GM10248 (cell line): ENCODE results near the gene ARMC7.

Source experiments
- CTCF ChIA-PET: fragments of 300-600 bp; sonication (Branson Sonifier 250); formaldehyde crosslinking; extraction: SDS; loops from one replicate; lab custom pipeline; 2021; ENCODE audit warnings: antibody characterized with exemption; lab: Yijun Ruan, JAX
- POLR2A ChIA-PET: fragments of 350-650 bp; sonication (Branson Sonifier 250); formaldehyde crosslinking; extraction: SDS; loops from one replicate; lab custom pipeline; 2020; ENCODE audit warnings: antibody characterized with exemption; lab: Yijun Ruan, JAX
- DNase-seq: peaks from one replicate; pipeline ENCODE4 v3.0.0; 2012; ENCODE audit errors: extremely low spot score
- CTCF ChIP-seq: IDR thresholded peaks from 2 replicates; pipeline ENCODE4 v1.5.1; 2012; ENCODE audit warnings: mild to moderate bottlenecking, low read depth; ENCODE audit errors: extremely low read depth, missing control alignments, control extremely low read depth

Gene ARMC7

GRCh38 chr17:75114552-75115314 lies 5.0 kb downstream of the ARMC7 start:
- DNase-seq = peak; percentile 71
- ChIA-PET POLR2A (interaction anchor here (0.6 to 1.6 kb wide), 11 partner anchors 9 to 313 kb away, joined by 3 to 8 read pairs (median 5); partner anchors contain the start of genes JPT1, NT5C and SUMO2), CTCF (interaction anchor here (0.7 to 16.9 kb wide), 65 partner anchors 11 to 408 kb away, joined by 3 to 338 read pairs (median 6); partner anchors contain the start of genes ATP5PD, CDR2L, GGA3 and JPT1)
- TF ChIP-seq CTCF = no peak

- POLR2A ChIA-PET = no interaction called here
- CTCF ChIA-PET = interaction anchor here (1.0 to 16.9 kb wide), 14 partner anchors 11 to 155 kb away, joined by 3 to 338 read pairs (median 26); partner anchors contain the start of genes MIF4GD, NT5C, NUP85 and SLC16A5
- DNase-seq = no peak
- no peak for TF ChIP-seq CTCF
These were observed 5.8 kb downstream of the ARMC7 start for GRCh38 chr17:75115555-75115954.

DNA sequence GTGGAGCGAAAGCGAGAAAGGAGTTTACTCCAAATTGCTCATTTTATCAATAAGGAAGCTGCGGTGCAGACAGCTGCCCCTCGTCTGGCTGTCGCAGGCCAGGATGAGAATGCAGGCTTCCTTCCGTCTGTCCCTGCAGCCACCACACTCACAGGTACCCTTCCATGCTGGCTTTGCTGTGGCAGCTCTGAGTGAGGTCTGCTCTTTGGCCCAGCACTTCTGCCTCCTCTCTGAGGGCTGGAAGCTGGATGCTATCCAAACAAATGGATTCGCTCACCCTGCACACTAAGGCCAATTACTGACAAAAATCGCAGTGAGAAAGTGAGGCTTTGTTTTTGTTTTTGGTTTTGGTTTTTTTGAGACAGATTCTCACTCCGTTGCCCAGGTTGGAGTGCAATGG lies 7.0 kb downstream of the ARMC7 start:
- ChIA-PET CTCF (interaction anchor here (1.3 to 16.9 kb wide), 7 partner anchors 13 to 155 kb away, joined by 3 to 338 read pairs (median 103); partner anchors contain the start of genes MIF4GD, NT5C and NUP85), POLR2A (no interaction called here)
- no peak for TF ChIP-seq CTCF
- DNase-seq = no peak

GRCh38 chr17:75118307-75118706 lies 8.5 kb downstream of the ARMC7 start:
- ChIA-PET POLR2A (no interaction called here), CTCF (interaction anchor here (1.1 to 16.9 kb wide), 5 partner anchors 12 to 84 kb away, joined by 3 to 338 read pairs (median 103); partner anchors contain the start of gene NT5C)
- no peak for DNase-seq
- TF ChIP-seq CTCF = no peak

DNA sequence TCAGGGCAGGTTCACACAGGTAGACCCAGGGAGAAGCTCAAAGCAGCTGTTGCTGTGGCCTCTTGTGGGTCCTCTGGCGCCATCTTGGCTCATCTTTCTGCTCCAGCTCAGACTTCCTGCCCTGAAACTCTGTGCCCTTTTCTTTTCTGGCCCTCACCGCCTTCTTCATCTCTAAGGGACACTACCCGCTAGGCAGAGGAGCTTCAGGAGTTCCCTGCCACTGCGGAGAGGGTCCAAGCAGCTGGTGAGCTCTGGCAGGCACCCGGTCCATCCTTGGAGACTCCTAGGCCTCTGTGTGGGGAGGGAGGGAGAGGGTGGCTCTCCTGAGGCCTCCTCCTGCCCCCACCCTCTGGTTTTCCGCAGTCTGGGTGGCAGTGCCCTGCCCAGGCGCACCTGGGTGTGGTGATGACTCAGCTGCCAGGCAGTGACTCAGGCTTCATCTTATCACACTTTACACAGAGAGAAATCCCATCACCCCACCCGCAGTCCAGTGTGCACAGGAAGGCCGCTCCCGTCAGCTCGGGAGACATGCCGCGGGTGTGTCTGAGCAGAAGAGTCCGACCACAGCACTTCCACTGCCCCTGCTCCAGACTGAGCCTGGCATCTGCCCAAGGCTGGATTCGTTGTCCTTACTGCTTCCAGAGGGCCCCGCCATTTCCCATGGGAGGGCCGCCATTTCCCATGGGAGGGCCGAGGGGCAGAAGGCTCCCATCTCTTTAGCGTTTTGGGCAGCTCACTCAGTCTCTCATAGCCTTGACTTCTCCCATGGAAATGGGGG lies 14.5 kb downstream of the ARMC7 start:
- no peak for TF ChIP-seq CTCF
- ChIA-PET CTCF (interaction anchor here (1.2 to 17.2 kb wide), 6 partner anchors 6 to 163 kb away, joined by 4 to 338 read pairs (median 6); partner anchors contain the start of genes ARMC7 and NT5C), POLR2A (interaction anchor here (0.6 to 0.8 kb wide), 2 partner anchors 8 to 10 kb away, joined by 3 read pairs; no protein-coding TSS in a partner anchor)

GRCh38 chr17:75124819-75125162 lies 15.0 kb downstream of the ARMC7 start:
- ChIA-PET POLR2A (interaction anchor here (1.3 kb wide), 1 partner anchor 10 kb away, joined by 6 read pairs; no protein-coding TSS in a partner anchor), CTCF (interaction anchor here (1.2 to 17.2 kb wide), 6 partner anchors 5 to 163 kb away, joined by 4 to 338 read pairs (median 6); partner anchors contain the start of genes ARMC7 and NT5C)
- DNase-seq = no peak
- no peak for TF ChIP-seq CTCF

More for the DNA sequence above, 14.5 kb downstream of the ARMC7 start:
- no peak for DNase-seq
